BLaER1 treated with 17β-estradiol and CSF1 and Interleukin-3, amounts not matched to agents 10 nM and 100 nM (cell line): ENCODE data around the gene DOCK10.
"Not testable (repeated sequence)": the region's sequence is repeated elsewhere in the genome, so short reads cannot be mapped to it uniquely, and the experiment has no call there.

Experiments
- H3K27ac ChIP-seq, 11 experiments: shearing (Covaris generic); formaldehyde crosslinking; 2 replicates each; pipeline ENCODE4 v1.8.1; 2022
- H3K27me3 ChIP-seq, 11 experiments: shearing (Covaris generic); formaldehyde crosslinking; 2 replicates each; pipeline ENCODE4 v1.8.1; 2022
- H3K36me3 ChIP-seq, 11 experiments: shearing (Covaris generic); formaldehyde crosslinking; 2 replicates each; pipeline ENCODE4 v1.8.1; 2022
- H3K4me1 ChIP-seq, 10 experiments: shearing (Covaris generic); formaldehyde crosslinking; 2 replicates each; pipeline ENCODE4 v1.8.1; 2022
- H3K4me2 ChIP-seq, 11 experiments: shearing (Covaris generic); formaldehyde crosslinking; 2 replicates each; pipeline ENCODE4 v1.8.1; 2022
- H3K4me3 ChIP-seq, 10 experiments: shearing (Covaris generic); formaldehyde crosslinking; 2 replicates each; pipeline ENCODE4 v1.8.1; 2022
- H3K9ac ChIP-seq, 11 experiments: shearing (Covaris generic); formaldehyde crosslinking; 2 replicates each; pipeline ENCODE4 v1.8.1; 2022
- H3K9me3 ChIP-seq, 11 experiments: shearing (Covaris generic); formaldehyde crosslinking; replicated peaks in 1 of 11; 2 replicates each; pipeline ENCODE4 v1.8.1; 2022
- H4K20me1 ChIP-seq, 11 experiments: shearing (Covaris generic); formaldehyde crosslinking; 2 replicates each; pipeline ENCODE4 v1.8.1; 2022
- Cebpa-rat ChIP-seq, 11 experiments: shearing (Covaris generic); IDR thresholded peaks; 2 replicates each; pipeline ENCODE4 v1.8.1; 2022

DOCK10 gene

DNA sequence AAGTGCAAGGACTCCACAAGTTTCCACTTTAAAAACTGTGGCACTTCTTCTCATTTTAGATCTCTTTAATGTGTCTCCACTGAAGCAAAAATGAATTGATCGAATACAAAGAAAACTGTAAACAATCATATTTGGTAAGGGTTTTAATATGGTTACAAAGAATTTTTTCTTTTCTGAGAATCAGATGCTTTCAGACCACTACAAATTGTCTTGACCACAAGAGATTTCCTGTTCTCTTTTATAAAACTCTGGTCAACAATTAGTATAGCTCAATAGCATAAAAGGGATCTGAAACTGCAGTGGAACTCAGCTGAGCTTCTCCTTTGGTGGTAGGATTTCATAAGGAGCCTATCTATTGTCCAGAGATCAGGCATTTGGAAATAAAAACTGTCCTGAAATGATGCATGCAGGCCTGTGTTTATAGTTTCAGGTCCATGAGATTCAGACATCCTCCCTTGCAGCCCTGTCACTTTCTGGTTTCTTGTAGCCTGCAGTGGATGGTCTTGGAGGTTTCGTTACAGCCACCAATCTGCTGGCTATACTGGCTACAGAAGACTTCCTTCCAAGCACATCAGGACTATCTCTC, 120.0 kb downstream of the DOCK10 start:
- Histone ChIP-seq H3K27ac (peak overlapping the region; percentile 47 to 95 (median 80); a peak in 21 of 22 replicates), H3K9ac (peak overlapping the region; percentile 56 to 81 (median 68); a peak in 21 of 22 replicates), H3K27me3 (no peaks in the 10 kb centered on the region), H3K4me2 (peak overlapping the region; percentile 66 to 97 (median 82)), H4K20me1 (peaks cover 0 to 98% (median 30%) of the 10 kb centered on the region in 11 experiments; a peak in 14 of 22 replicates), H3K9me3 (no peaks in the 10 kb centered on the region), H3K36me3 (peaks cover 8 to 82% (median 63%) of the 10 kb centered on the region in 11 experiments), H3K4me3 (peak overlapping the region in 7 of 10 experiments; percentile 4 to 50 (median 34); a peak in 8 of 20 replicates), H3K4me1 (peaks cover 74 to 89% (median 81%) of the 10 kb centered on the region in 10 experiments)
- peak in 5 of 11 experiments; percentile 13 to 72 (median 53); a peak in 6 of 22 replicates for TF ChIP-seq Cebpa-rat (IDR thresholded peaks at IDR 0.05)

DNA sequence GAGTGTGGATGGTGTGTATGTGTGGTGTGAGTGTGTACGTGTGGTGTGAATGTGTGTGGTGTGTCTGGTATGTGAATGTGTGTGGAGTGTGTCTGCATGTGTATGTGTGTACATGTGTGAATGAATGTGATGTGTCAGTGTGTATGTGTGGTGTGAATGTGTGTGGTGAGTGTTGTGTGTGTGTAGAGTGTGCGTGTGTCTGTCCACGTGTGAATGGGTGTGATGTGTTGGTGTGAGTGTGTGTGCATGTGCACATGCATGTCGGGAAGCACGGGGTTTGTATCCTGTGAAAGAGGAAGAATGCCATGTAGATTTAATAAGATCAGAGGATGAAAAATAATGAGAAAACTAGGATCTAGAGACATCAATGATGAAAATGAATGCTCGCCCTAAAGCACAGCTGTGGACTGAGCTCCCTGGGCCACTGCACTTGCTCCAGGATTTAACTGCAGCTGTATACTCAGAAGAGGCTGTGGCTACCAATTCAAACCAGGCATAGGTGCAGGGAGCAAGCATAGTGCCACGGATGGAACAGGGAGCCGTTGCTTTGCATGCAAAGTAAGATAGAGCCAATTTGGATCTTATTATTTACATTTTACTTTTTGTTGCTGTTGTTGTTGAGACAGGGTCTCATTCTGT, 122.7 kb downstream of the DOCK10 start:
- Histone ChIP-seq H3K27ac (peak overlapping the region in 7 of 11 experiments; percentile 25 to 90 (median 38); a peak in 14 of 22 replicates), H3K36me3 (peaks cover 22 to 81% (median 62%) of the 10 kb centered on the region in 11 experiments), H3K4me3 (no peak overlapping the region), H3K4me2 (peak overlapping the region; percentile 3 to 97 (median 26); a peak in 17 of 22 replicates), H3K4me1 (peaks cover 48 to 68% (median 56%) of the 10 kb centered on the region in 10 experiments), H3K9me3 (no peaks in the 10 kb centered on the region), H3K27me3 (no peaks in the 10 kb centered on the region), H4K20me1 (peaks cover 0 to 92% (median 23%) of the 10 kb centered on the region in 11 experiments; a peak in 14 of 22 replicates), H3K9ac (peak overlapping the region in 2 of 11 experiments; percentile 8 to 36; a peak in 2 of 22 replicates)
- no peak for TF ChIP-seq Cebpa-rat (IDR thresholded peaks at IDR 0.05)

DNA sequence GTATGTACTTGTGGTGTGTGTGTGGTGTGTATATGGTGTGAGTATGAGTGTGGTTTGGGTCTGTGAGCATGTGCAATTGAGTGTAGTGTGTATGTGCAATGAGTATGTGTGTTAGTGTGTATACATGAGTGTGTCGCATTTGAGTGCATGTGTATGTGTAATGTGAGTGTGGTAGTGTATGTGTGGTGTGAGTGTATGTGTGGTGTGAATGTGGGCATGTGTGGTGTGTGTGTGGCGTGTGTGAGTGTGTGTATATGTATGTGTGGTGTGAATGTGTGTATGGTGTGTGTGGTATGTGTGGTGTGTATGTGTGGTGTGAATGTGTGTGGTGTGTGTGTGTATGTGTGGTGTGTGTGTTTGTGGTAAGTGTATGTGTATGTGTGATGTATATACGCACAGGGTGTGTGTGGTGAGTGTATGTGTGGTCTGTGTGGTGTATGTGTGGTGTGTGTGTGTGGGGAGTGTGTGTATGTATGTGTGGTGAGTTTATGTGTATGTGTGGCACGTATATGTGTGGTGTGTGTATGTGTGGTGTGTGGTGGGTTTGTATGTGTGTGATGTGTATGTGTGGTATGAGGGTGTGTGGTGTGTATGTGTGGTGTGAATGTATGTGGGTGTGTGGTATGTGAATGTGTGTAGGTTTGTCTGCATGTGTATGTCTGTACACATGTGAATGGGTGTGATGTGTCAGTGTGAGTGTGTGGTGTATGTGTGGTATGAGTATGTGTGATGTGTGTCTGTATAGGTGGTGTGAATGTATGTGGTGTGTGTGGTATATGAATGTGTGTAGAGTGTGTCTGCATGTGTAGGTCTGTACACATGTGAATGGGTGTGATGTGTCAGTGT, 123.4 kb downstream of the DOCK10 start:
- peak overlapping the region in 9 of 11 experiments; percentile 9 to 97 (median 37); a peak in 9 of 22 replicates for H3K4me2 ChIP-seq
- H3K9ac ChIP-seq, result no peak overlapping the region
- no peaks in the 10 kb centered on the region for H3K27me3 ChIP-seq
- H3K36me3 ChIP-seq, result peaks cover 22 to 80% (median 69%) of the 10 kb centered on the region in 11 experiments
- peak overlapping the region in 8 of 11 experiments; percentile 4 to 90 (median 36); a peak in 14 of 22 replicates for H3K27ac ChIP-seq
- no peak for TF ChIP-seq Cebpa-rat (IDR thresholded peaks at IDR 0.05)
- peaks cover 40 to 61% (median 49%) of the 10 kb centered on the region in 10 experiments for H3K4me1 ChIP-seq
- H3K9me3 ChIP-seq, result no peaks in the 10 kb centered on the region
- no peak overlapping the region for H3K4me3 ChIP-seq
- H4K20me1 ChIP-seq, result peaks cover 0 to 91% (median 21%) of the 10 kb centered on the region in 11 experiments; a peak in 14 of 22 replicates

DNA sequence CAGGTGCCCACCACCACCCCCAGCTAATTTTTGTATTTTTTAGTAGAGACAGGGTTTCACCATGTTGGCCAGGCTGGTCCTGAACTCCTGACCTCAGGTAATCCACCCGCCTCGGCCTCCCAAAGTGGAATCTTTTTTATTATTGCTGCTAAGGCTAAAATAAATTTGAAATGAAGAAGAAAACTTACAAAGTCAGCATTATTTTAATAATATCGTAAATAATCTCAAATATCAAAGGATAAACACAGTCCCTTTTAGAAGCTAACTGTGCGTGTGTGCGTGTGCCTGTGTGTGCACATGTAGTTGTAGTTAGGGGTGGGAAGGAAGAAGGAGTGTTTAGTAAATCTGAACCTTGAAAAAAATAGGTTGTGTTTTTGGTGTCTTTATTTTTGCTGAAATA, 125.0 kb downstream of the DOCK10 start:
- not testable (repeated sequence) for H3K4me2 ChIP-seq, H3K27me3 ChIP-seq, H3K9me3 ChIP-seq, H3K9ac ChIP-seq, H3K4me3 ChIP-seq, H3K27ac ChIP-seq
- peaks cover 0 to 89% (median 18%) of the 10 kb centered on the region in 11 experiments; a peak in 14 of 22 replicates for H4K20me1 ChIP-seq
- peaks cover 22 to 87% (median 76%) of the 10 kb centered on the region in 11 experiments for H3K36me3 ChIP-seq
- peaks cover 24 to 45% (median 33%) of the 10 kb centered on the region in 10 experiments for H3K4me1 ChIP-seq

DNA sequence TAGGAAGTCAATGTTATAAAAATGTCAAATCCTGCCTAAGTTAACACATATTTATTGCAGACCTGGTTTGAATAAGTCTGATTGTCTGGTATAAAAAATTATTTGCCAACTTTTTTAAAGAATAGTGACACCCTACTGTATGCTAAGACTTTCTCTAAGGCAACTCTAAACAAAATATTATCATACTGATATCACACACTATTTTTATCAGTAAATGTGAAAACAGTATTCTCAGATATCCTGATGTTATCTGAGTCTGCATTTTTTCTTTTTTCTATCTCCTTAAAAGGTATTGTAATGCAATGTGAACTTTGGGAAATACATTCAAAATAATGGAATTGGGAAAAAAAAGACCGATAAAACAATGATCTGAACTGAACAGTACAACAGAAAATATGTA, 127.1 kb downstream of the DOCK10 start:
- Histone ChIP-seq H3K27me3 (no peaks in the 10 kb centered on the region), H3K27ac (no peak overlapping the region), H3K9me3 (no peaks in the 10 kb centered on the region), H3K4me1 (peaks cover 10 to 35% (median 23%) of the 10 kb centered on the region in 10 experiments), H3K4me3 (no peak overlapping the region), H3K4me2 (no peak overlapping the region), H3K36me3 (peaks cover 25 to 99% (median 95%) of the 10 kb centered on the region in 11 experiments), H4K20me1 (peaks cover 0 to 90% (median 27%) of the 10 kb centered on the region in 11 experiments; a peak in 17 of 22 replicates), H3K9ac (no peak overlapping the region)
- no peak for TF ChIP-seq Cebpa-rat (IDR thresholded peaks at IDR 0.05)

DNA sequence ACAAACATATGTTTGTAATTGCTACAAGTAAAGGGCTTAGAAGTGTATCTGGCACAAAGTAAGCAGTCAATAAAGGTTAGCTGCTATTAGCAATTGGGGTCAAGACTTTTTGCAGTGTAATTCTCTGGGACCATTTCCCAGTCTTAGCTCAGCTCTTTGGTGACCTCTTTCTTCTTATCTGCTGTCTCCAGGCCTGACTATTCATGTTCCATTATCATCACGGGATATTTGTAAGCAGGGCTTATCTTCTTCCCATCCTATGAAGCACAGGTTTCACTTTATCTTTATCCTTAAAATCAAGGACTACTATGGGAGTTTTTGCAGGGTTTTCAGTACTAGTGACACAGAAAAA, 131.7 kb downstream of the DOCK10 start:
- Histone ChIP-seq H3K9me3 (peaks cover 0 to 20% (median 6%) of the 10 kb centered on the region in 11 experiments; a peak in 8 of 22 replicates), H3K36me3 (peaks cover 28 to 99% (median 96%) of the 10 kb centered on the region in 11 experiments), H3K4me3 (no peak overlapping the region), H3K27me3 (no peaks in the 10 kb centered on the region), H3K27ac (peak overlapping the region in 3 of 11 experiments; percentile 3 to 21 (median 15); a peak in 2 of 22 replicates), H4K20me1 (peaks cover 0 to 89% (median 41%) of the 10 kb centered on the region in 11 experiments; a peak in 16 of 22 replicates), H3K4me1 (peaks cover 0 to 21% (median 10%) of the 10 kb centered on the region in 10 experiments; a peak in 10 of 20 replicates), H3K4me2 (0 out of 22 replicates have a peak overlapping the region, but pooled peaks of 1 of the 11 experiments have one; percentile 5), H3K9ac (no peak overlapping the region)
- TF ChIP-seq Cebpa-rat (IDR thresholded peaks at IDR 0.05), result no peak

DNA sequence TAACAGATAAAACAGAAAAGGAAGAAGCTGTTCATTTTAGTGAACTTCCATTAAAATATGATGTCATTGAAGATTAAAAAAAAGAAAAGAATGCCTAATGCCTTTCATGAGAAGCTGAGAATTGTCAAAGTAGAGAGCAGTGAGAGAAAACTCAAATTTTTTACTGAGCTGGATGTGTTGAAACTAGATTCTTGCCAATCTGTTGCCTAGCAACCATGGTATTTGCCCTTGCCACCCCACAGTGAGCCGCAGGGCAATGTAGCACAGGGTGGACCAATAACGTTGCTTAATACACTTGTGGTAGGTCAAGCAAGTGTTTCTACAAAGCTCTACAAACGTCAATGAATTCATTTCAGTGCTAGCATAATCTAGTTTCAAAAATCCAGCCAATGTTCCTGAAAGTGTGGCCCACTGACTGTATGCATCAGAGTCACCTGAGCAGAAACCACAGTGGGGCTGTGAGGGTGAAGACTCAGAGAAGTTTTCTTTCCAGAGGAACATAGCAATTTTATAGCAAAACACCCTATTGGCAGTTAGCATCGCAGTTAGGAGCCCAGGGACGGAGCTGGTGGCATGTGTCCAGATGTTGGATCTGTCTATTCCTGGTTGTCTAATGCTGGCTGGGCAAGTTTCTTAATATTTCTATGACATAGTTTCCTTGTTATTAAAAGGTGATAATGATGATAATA, 132.2 kb downstream of the DOCK10 start:
- H3K9ac ChIP-seq, result no peak overlapping the region
- peaks cover 0 to 90% (median 43%) of the 10 kb centered on the region in 11 experiments; a peak in 16 of 22 replicates for H4K20me1 ChIP-seq
- peaks cover 0 to 20% (median 6%) of the 10 kb centered on the region in 11 experiments; a peak in 8 of 22 replicates for H3K9me3 ChIP-seq
- no peaks in the 10 kb centered on the region for H3K27me3 ChIP-seq
- peaks cover 28 to 99% (median 93%) of the 10 kb centered on the region in 11 experiments for H3K36me3 ChIP-seq
- H3K4me2 ChIP-seq, result peak overlapping the region in 2 of 11 experiments; percentile 5 to 25; a peak in 1 of 22 replicates
- 0 out of 22 replicates have a peak, but pooled peaks of 1 of the 11 experiments have one; percentile 7 for TF ChIP-seq Cebpa-rat (IDR thresholded peaks at IDR 0.05)
- H3K4me3 ChIP-seq, result no peak overlapping the region
- peak overlapping the region in 5 of 11 experiments; percentile 3 to 37 (median 17); a peak in 3 of 22 replicates for H3K27ac ChIP-seq
- peaks cover 0 to 21% (median 10%) of the 10 kb centered on the region in 10 experiments; a peak in 10 of 20 replicates for H3K4me1 ChIP-seq

DNA sequence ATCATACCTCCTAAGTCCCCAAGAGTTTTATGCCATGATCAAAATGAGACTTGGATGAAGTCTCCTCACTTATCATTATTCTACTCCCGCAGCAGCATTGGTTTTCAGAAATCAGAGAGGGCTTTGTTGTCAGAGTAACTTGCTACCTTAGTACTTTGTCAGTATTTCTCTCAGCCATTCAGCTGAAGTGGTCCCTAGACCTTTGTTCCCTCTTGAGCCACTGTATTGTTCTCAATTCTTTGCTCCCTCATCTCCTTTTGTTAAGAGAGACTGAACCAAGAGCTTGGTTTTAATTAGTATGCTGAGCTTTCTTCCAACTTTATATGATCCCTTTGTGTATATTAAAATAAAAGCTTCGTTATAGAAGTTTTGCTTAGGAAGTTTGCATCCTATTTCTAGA, 133.4 kb downstream of the DOCK10 start:
- Histone ChIP-seq H3K4me2 (no peak overlapping the region), H3K36me3 (peaks cover 28 to 99% (median 84%) of the 10 kb centered on the region in 11 experiments), H3K27me3 (no peaks in the 10 kb centered on the region), H3K9me3 (peaks cover 0 to 20% (median 6%) of the 10 kb centered on the region in 11 experiments; a peak in 8 of 22 replicates), H4K20me1 (peaks cover 0 to 87% (median 43%) of the 10 kb centered on the region in 11 experiments; a peak in 16 of 22 replicates), H3K9ac (no peak overlapping the region), H3K4me3 (no peak overlapping the region), H3K4me1 (peaks cover 0 to 26% (median 10%) of the 10 kb centered on the region in 10 experiments; a peak in 11 of 20 replicates), H3K27ac (no peak overlapping the region)
- TF ChIP-seq Cebpa-rat (IDR thresholded peaks at IDR 0.05), result no peak
